Mucosa of stomach (tissue), 1 donor: ENCODE measurements around the gene AQR.
"Not testable (repeated sequence)": the region's sequence is repeated elsewhere in the genome, so short reads cannot be mapped to it uniquely, and the experiment has no call there.

Experiments used
- H3K27me3 ChIP-seq: one replicate; pipeline ENCODE4 v1.7.0; 2013; ENCODE audit warnings: mild to moderate bottlenecking, low read length; ENCODE audit not compliant: control insufficient read depth, insufficient read depth
- H3K36me3 ChIP-seq: one replicate; pipeline ENCODE4 v1.7.0; 2013; ENCODE audit warnings: low read length; ENCODE audit not compliant: control insufficient read depth, insufficient read depth
- H3K4me1 ChIP-seq: one replicate; pipeline ENCODE4 v1.7.0; 2013; ENCODE audit warnings: mild to moderate bottlenecking, low read length; ENCODE audit not compliant: control insufficient read depth, insufficient read depth
- H3K4me3 ChIP-seq: one replicate; pipeline ENCODE4 v1.7.0; 2013; ENCODE audit warnings: low read length
- H3K9ac ChIP-seq: one replicate; pipeline ENCODE4 v1.7.0; 2013; ENCODE audit warnings: mild to moderate bottlenecking, low read length, moderate library complexity
- H3K9me3 ChIP-seq: one replicate; pipeline ENCODE4 v1.7.0; 2013; ENCODE audit warnings: mild to moderate bottlenecking, low read length, moderate library complexity; ENCODE audit not compliant: control insufficient read depth
- donor health status: Pancreatic carcinoma.

Gene AQR

DNA sequence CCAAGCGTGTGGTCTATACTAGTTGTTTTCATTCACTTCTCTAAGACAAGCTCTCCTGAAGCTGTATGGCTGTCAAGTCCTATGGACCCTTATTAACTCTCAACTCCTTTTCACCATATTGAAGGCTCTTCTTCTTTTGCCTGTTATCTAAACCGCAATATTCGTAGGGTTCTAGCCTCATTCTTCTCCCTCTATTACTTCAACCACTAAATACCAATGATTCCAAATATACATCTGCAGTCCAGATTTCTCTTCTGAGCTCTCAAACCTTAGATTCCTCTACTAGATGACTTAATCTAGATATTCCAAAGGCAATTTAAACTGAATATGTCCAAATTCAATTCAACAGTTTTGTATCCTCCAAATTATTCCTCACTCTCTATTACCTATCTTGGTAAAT is 24.6 kb downstream of the AQR start:
- Histone ChIP-seq H3K9ac (no peak overlapping the region), H3K9me3 (no peaks in the 10 kb centered on the region), H3K4me1 (no peaks in the 10 kb centered on the region), H3K27me3 (no peaks in the 10 kb centered on the region), H3K4me3 (no peak overlapping the region), H3K36me3 (no peaks in the 10 kb centered on the region)

DNA sequence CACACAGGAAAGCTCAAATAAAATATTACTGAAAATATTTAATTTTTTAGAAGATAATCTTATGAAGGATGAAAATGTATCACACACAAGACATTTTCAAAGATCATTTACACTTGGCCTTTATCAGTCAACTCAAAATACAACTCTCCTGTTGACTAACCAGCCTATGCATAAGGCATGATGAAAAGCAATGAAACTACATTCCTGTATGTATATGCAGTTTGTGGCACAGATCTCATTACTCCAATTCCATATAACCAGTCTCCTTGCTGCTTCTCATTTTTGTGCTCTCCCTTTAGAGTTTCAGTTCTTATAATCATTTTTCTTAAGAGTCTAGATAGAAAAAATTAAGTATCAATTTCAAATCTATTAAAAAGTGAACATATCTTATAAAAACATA is 25.8 kb downstream of the AQR start:
- no peaks in the 10 kb centered on the region for H3K9me3 ChIP-seq
- H3K36me3 ChIP-seq, result no peaks in the 10 kb centered on the region
- no peak overlapping the region for H3K4me3 ChIP-seq
- H3K27me3 ChIP-seq, result no peaks in the 10 kb centered on the region
- H3K4me1 ChIP-seq, result no peaks in the 10 kb centered on the region
- no peak overlapping the region for H3K9ac ChIP-seq

DNA sequence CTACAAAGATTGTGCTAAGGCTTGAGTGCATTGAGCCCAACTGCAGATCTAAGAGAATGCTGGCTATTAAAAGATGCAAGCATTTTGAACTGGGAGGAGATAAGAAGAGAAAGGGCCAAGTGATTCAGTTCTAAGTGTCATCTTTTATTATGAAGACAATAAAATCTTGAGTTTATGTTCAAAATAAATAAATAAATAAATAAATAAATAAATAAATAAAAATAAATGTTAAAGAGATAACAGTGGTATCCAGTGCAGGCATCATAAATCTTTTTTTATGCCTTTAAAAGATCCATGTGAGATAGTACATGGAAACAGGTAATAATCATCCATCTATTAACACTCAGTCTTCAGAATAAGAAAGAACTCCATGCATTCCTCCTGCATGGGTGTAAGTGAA is 26.3 kb downstream of the AQR start:
- H3K9me3 ChIP-seq, H3K4me1 ChIP-seq, H3K4me3 ChIP-seq, H3K36me3 ChIP-seq, H3K27me3 ChIP-seq, H3K9ac ChIP-seq: not testable (repeated sequence)

DNA sequence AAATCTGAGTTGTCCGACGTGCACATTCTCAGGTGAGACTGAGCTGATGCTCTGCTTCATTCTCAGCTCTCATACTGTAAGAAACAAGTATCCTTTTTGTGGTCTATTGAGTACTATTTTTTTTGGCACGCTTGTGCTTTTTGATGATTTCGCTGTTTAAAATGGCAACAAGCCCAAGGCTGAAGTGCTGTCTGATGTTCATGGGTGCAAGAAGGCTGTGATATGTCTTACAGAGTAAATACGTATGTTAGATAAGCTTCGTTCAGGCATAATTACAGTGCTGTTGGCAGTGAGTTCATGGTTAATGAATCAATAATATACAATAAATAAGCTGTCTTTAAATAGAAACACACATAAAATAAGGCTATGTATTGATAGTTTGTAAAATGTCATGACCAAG is 27.2 kb downstream of the AQR start:
- Histone ChIP-seq H3K36me3 (no peaks in the 10 kb centered on the region), H3K9ac (no peak overlapping the region), H3K4me3 (no peak overlapping the region), H3K4me1 (no peaks in the 10 kb centered on the region), H3K27me3 (no peaks in the 10 kb centered on the region), H3K9me3 (no peaks in the 10 kb centered on the region)

DNA sequence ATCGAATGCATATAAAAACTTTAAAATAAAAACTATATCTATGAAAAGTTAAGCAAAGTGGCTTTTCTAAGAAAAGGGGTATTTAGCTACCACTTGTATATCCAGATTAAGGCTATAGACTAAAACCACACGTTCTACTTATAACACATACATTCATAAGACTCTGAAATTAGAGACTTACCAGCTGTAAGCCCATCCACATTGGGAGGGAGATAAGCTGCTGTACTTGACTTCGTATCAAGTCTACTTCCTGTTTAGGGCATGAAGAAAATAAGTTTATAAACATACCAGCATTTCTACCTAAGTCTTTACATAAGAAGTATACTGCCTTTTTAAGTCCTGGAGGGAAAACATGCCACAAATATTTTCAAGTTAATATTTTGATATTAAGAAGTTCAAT is 27.7 kb downstream of the AQR start:
- H3K4me3 ChIP-seq, result no peak overlapping the region
- H3K9ac ChIP-seq, result no peak overlapping the region
- H3K27me3 ChIP-seq, result no peaks in the 10 kb centered on the region
- no peaks in the 10 kb centered on the region for H3K9me3 ChIP-seq
- no peaks in the 10 kb centered on the region for H3K4me1 ChIP-seq
- H3K36me3 ChIP-seq, result no peaks in the 10 kb centered on the region

DNA sequence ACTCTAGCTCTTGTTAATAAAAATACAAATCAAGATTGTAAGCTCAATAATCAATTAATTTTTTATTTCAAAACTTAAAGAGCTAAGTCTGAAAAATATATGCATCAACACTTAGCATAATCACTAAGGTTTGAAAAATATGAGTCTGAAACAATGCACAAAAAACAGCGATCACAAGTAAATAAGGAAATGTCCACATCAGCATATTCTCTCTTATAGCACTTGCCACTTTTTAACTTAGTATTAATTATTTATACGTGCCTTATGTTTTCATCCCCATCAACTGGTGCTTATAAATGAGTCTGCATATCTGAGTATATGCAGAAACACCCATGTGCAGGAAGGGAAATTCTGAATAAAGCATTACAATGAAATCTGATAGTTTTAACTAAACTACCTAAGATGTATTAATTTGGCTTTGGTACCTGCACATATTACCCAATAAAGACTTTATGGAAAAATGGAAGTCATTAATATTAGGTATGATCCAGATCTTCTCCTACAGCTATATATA is 28.3 kb downstream of the AQR start:
- H3K27me3 ChIP-seq, result no peaks in the 10 kb centered on the region

DNA sequence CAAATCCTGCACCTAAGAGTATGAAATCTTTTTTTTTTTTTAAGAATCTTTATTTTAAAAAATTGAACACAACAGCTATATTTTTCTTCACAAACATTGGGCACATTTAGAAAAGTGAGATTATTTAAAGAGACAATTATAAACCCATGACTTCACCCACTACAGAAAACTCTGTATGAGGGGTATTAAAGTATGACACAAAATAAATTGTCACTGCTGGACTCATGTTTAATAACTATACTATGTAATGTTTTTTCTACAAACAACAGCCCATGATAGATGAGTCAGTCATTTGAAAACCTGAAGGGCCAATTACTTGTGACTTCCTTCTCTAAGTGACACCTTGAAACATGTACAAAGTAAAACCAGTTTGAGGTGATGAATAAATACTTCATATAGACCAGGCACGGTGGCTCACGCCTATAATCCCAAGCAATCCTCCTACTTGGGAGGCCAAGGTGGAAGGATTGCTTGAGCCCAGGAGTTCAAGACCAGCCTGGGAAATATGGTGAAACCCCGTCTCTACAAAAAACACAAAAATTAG is 36.0 kb downstream of the AQR start:
- Histone ChIP-seq H3K9ac (no peak overlapping the region), H3K36me3 (peaks cover 6% of the 10 kb centered on the region), H3K4me1 (no peaks in the 10 kb centered on the region), H3K9me3 (no peaks in the 10 kb centered on the region), H3K4me3 (no peak overlapping the region), H3K27me3 (no peaks in the 10 kb centered on the region)

More for the DNA sequence above, 28.3 kb downstream of the AQR start:
- no peaks in the 10 kb centered on the region for H3K9me3 ChIP-seq
- no peaks in the 10 kb centered on the region for H3K36me3 ChIP-seq
- no peak overlapping the region for H3K9ac ChIP-seq
- no peak overlapping the region for H3K4me3 ChIP-seq
- no peaks in the 10 kb centered on the region for H3K4me1 ChIP-seq

DNA sequence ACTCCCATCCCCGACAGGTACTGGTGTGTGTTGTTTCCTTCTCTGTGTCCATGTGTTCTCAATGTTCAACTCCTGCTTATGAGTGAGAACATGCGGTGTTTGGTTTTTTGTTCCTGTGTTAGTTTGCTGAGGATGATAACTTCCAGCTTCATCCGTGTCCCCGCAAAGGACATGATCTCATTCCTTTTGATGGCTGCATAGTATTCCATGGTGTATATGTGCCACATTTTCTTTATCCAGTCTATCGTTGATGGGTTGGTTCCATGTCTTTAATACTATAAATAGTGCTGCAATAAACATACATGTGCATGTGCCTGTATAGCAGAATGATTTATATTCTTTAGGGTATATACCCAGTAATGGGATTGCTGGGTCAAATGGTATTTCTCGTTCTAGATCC is 41.2 kb downstream of the AQR start:
- H3K36me3 ChIP-seq, H3K9ac ChIP-seq, H3K4me1 ChIP-seq, H3K9me3 ChIP-seq, H3K27me3 ChIP-seq, H3K4me3 ChIP-seq: not testable (repeated sequence)

DNA sequence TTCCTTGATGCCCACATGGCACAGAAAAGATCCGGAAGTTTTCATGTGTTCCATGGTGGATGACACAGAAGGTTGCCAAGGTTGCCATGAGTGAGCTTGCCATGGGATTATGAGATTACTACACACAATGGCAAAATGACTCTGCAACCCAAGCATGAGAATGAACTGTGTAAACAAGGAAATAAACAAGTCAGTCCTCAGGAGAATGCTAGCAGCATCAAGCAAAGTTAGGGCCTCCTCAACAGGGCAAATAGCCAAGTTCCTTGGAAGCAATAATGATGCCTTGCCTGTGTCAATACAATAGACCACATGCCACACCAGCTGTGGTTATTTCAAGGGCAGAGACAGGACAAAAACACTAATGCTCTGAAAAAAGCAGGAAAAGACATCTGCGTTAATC is 41.8 kb downstream of the AQR start:
- H3K9ac ChIP-seq, result no peak overlapping the region
- peaks cover 6% of the 10 kb centered on the region for H3K36me3 ChIP-seq
- no peaks in the 10 kb centered on the region for H3K4me1 ChIP-seq
- H3K4me3 ChIP-seq, result no peak overlapping the region
- no peaks in the 10 kb centered on the region for H3K9me3 ChIP-seq
- no peaks in the 10 kb centered on the region for H3K27me3 ChIP-seq

DNA sequence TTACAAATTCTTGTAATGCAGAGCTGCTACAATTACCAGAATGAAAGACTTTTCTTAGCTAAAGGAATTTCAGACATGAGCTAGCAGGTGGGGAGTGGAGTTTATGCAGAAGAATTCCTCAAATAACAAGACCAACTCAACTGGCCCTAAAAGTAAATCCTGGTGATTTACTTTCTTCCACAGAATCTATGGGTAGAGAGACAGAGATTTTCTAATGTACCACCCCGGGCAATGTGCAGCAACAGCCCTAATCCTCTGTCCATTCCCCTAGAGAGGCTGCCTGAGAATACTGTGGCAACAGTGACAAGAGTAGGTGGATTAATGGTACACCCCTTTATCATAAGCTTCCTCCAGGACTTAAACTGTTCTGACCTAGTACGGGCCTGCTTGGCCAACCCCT is 55.2 kb downstream of the AQR start:
- no peaks in the 10 kb centered on the region for H3K9me3 ChIP-seq
- no peaks in the 10 kb centered on the region for H3K4me1 ChIP-seq
- H3K4me3 ChIP-seq, result no peak overlapping the region
- no peaks in the 10 kb centered on the region for H3K27me3 ChIP-seq
- H3K9ac ChIP-seq, result no peak overlapping the region
- H3K36me3 ChIP-seq, result no peaks in the 10 kb centered on the region

DNA sequence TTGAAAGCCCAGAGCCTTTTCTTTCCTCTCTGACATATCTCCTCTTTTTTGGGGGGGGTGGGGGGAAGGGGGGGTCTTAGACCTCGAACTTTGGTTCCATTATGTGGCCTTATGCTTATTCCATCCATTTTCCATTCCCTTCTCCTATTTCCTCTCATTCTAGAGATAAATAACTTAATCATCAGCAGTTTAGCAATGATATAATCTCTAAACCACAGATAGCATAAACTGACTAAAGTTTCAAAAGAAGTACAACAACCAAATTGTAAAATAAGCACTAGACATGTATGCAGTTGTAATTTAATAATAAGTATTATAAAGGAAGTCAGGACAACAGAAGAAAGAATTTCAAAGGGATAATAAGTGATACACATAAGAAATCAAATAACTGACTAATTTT is 64.5 kb downstream of the AQR start:
- Histone ChIP-seq H3K36me3 (no peaks in the 10 kb centered on the region), H3K4me3 (no peak overlapping the region), H3K9ac (no peak overlapping the region), H3K27me3 (no peaks in the 10 kb centered on the region), H3K4me1 (no peaks in the 10 kb centered on the region), H3K9me3 (no peaks in the 10 kb centered on the region)

DNA sequence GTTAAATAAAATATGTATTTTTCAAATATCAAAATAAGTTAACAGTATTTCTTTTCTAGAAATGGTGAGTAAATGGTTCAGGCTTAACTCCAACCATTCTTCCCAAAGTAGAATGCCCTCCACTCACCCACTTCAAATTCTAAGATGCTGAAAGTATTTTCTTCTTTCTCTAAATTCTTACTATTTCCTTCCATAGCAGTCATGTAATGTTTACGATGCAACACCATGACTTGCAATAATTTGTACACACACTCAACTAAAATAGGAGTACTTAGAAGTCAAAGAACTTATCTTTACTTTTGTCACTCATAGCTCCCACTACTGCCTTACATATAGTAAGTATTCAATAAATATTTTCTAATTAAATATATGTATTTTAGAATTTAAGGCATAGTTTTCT is 65.0 kb downstream of the AQR start:
- Histone ChIP-seq H3K36me3 (no peaks in the 10 kb centered on the region), H3K27me3 (no peaks in the 10 kb centered on the region), H3K4me3 (no peak overlapping the region), H3K9me3 (no peaks in the 10 kb centered on the region), H3K4me1 (no peaks in the 10 kb centered on the region), H3K9ac (no peak overlapping the region)

DNA sequence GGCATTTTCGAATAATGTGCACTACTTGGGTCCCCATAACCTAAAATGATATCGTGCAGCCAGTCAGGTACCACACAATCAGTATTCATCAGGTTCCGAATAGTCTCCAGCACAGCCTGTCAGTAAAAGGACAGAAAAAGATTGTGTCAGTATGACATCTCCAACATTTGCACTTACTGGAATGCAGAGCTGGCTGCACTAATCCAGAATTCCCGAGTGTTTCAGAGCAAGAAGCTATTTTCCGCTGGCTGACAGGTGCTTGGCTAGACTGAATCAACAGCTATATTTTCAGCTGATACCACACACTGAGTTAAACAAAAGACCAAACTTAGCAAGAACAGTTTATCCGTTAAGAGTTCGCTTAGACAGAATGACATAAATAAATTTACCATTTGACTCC is 68.8 kb downstream of the AQR start:
- Histone ChIP-seq H3K4me3 (no peak overlapping the region), H3K9ac (no peak overlapping the region), H3K9me3 (no peaks in the 10 kb centered on the region), H3K27me3 (no peaks in the 10 kb centered on the region), H3K36me3 (no peaks in the 10 kb centered on the region), H3K4me1 (no peaks in the 10 kb centered on the region)
